GM12892 (cell line): ENCODE data around the gene CERT1.

Experiments
- POLR2A ChIP-seq: IDR thresholded peaks from 2 replicates; pipeline ENCODE4 v1.6.1; 2011; ENCODE audit warnings: low read depth, low read length, control low read depth
- POLR2AphosphoS5 ChIP-seq: IDR thresholded peaks from 2 replicates; pipeline ENCODE4 v1.6.1; 2011; ENCODE audit warnings: low read depth, low read length, control low read depth

DNA sequence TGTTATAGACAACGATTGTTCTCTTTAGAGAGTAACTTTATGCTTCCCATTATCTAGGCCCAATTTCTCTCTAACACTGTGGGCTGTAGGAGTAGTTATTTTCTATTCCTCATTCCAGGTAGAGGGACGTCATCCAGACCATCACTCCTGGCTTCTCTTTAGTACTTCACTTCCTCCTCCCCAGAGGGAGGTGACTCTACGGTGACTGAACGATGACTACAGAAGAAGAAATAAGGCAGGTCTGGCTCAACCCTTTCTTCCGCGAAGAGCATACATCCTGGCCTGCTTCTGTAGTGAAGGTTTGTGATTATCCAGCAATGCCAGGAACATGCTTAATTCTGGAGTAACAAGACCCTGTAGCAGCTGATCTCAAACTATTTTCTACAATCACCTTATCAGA lies 123.6 kb downstream of the CERT1 start:
- TF ChIP-seq POLR2A (no peak), POLR2AphosphoS5 (no peak)
